ENCODE results near the gene PEF1.

PEF1 gene

GRCh38 chr1:31626223-31627207 is 18.2 kb downstream of the PEF1 start:
- no peak for DNase-seq

GRCh38 chr1:31625561-31626222 is 19.0 kb downstream of the PEF1 start:
- no peak for DNase-seq

GRCh38 chr1:31624731-31625514 is 19.8 kb downstream of the PEF1 start:
- no peak for DNase-seq

- DNase-seq: no peak
These were observed 20.4 kb downstream of the PEF1 start for GRCh38 chr1:31624309-31624708.

GRCh38 chr1:31623365-31623764 is 21.3 kb downstream of the PEF1 start:
- no peak for DNase-seq

DNA sequence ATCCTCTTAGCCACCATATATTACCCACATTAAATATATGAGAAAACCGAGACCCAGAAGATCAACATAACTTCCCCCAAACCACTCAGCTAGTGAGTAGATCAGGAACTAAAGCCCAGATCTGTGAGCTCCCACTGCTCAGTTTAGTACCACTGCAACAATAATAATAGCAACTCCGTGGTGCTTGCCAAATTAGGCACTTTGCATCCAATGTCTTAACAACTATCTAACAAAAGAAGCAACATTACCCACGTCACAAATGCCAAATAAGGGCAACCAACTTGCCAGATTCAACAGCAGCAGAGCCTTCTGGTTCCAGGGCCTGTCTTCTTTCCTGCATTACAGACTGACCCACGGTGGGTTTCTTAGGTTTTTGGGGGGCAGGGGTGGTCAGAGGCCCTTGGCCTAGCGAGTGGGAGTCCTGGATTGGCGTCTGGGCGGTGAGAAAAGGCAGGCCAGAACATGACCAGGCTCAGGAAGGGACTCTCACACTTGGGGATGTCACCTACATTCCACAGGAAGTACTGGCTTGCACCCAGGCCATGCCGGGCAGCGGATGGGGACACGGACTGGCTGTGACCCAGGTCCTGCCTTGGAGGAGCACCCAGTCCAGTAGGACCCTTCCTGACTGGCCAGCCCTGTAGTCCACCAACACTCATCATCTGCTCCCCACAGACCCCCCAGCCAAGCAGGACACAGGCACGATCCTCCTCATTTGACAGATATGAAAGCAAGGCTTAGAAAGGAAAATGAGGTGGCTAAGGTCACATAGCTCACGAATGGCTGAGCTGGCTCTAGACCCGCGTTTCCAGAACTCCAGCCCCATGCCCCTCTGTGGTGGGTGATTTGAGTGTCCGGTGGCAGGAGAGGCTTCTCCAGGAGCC is 22.6 kb downstream of the PEF1 start:
- no peak for DNase-seq

DNA sequence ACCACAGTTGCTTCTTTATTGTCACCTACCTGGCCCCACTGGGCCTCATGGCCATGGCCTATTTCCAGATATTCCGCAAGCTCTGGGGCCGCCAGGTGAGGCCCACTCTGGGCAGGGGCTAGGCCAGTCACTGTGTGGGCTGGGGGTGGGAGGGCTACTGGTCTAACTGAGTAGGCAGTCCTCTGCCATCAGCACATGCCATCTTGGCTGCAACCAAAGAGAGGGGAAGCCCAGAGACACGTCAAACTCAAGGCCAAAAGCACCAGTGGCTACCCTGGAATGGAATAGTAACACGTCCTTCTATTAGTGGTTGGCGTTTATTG is 23.2 kb downstream of the PEF1 start:
- no peak for DNase-seq

GRCh38 chr1:31620631-31621497 is 23.8 kb downstream of the PEF1 start:
- DNase-seq: no peak

- DNase-seq: no peak
These were observed 25.5 kb downstream of the PEF1 start for GRCh38 chr1:31618916-31619846.

DNA sequence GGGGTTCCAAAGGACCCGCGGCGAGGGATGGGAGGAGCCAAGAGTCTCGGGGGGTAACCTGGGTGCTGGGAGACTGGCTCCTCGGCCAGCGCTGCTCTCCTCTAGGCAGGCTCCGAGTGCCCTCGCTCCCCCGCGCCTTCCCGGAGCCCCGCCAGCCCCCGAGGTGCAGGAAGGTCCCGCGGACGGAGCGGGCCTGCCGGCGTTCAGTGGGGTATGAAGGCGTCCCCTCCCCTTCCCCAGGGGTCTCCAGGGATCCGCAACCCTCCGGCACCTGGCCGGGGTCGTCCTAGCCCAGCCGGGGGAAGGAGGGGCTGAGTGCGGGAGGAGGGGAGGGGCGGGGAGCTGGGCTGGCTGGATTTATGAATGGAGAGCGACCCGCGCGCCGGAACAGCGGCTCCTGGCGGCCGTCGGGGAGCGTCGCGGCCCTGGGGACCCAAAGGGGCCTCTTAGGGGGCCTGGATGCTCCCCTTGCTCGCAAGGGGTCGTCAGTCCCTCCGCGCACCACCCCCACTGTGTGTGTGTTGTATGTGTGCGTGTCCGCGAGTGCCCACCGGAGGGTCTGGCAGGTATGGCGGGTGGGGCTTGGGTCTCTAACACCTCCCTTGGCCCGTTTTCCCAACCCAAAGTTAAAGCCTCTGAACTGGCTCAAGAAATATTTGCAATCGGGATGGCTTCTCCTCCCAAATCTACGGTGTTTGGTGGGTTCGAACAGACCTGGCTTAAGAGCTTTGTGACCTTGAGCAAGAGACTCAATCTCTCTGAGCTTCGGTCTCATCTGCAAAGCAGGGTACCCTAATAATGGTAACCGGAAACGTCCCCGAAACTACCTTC is 26.5 kb downstream of the PEF1 start:
- DNase-seq: peak; percentile 36

DNA sequence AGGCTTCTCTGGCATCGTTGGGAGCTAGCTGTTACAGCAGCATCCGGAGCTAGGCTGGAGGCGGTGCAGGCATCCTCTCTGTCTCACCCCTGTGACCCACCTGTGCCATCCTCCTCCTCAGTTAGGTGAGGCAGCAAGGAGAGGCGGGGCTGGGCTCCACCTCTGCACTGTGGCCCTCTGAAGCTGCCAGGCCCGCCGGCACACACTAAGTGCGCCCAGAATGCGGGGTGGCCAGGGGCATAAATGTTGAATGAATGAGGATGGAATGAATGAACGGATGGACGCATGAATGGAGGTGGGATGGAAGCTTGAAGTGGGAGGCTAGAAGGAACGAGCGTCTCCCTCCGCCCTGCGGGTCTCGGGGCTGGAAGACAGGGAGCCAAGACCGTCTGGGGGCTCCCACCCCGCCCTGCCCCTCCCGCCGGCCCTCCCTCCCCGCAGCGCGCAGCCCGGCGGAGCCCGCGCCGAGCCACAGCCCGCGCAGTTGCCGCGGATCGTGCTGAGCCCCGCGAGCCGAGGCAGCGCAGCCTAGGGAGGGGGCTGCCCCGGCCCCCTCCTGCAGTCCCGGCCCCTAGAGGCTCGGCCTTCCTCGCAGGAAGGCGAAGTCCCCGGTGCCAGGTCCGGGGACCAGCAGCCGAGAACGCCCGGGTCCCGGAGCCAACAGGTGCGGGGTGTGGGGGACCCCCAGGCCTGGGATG is 27.3 kb downstream of the PEF1 start, which contains the start of gene HCRTR1:
HCRTR1 (plus strand) TSS at position 472 of the 698 bp plus-strand sequence. CDS start 1,504 bp downstream, outside the sequence.
- no peak for DNase-seq

GRCh38 chr1:31615939-31616338 is 28.7 kb downstream of the PEF1 start:
- DNase-seq: no peak

- no peak for DNase-seq
These were observed 29.3 kb downstream of the PEF1 start for GRCh38 chr1:31615414-31615813.

- DNase-seq: no peak
These were observed 30.2 kb downstream of the PEF1 start for GRCh38 chr1:31614414-31615005.

DNA sequence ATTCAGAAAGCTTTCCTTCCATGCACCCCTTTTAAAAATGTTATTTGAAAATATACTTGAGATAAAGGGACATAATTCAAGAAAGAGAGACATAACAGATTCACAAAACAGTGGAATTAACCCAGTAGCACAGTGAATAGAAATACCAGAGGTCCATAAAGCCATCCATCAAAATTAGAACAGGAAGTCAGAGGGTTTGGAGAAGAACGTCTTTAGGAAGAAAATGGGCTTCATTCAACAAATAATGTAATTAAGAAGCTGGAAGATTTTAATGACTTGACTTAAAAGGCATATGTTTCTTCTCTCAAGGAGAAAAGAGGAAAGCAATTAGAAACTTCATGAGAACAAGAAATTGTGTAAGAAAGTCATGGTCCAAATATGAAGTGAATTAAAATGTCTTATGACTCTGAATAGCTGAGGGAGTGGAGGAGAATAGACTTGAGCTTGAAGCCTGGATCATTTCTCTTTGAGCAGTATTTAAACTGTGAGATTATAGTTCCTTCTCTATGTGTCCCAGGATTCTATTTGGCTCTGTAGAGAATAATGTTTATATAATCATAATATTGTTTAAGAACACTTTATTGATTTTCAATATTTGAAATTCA is 35.1 kb downstream of the PEF1 start:
- no peak for DNase-seq

DNA sequence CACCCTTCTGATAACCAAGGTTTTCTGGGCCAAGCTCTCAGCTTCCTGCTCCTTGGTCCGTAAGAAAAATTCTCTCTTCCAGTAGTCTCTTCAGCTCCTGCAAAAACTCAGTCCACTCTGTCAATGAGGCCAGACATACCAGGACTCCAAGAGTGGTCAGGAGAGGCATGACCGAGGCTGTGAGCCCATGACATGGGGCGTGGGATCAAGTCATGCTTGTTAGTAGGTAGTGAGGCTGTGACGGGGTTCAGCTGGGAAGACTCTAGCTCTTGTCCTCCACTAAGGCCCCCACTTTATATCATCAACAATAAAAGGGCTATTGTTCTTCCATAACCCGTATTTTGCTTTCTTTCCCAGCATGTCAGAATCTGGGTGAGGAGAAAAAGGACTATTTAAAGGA is 37.3 kb downstream of the PEF1 start:
- DNase-seq: no peak

- peak; percentile 87 for DNase-seq
These were observed 38.7 kb downstream of the PEF1 start for GRCh38 chr1:31605908-31606427.

Data from activated CD4-positive, alpha-beta T cell treated with anti-CD3 and anti-CD28 coated beads, Interleukin-2, amount 50 U/mL, for 16 hours (primary cell).